Bladder microvascular endothelial cell (primary cell): Measurements from ENCODE around the gene NHLRC4. TPM values are rescaled to one million over a fixed set of nuclear protein-coding genes. Genes with fewer than 3 reads are reported as not detected.

ENCODE experiments used
- total RNA-seq: library from RNA; depleted of rRNA; stranded (reverse); fragments of >200 nt; gene quantifications from 2 replicates; pipeline ENCODE4 v1.2.3, GENCODE V29; 2014

The NHLRC4 gene, protein sequence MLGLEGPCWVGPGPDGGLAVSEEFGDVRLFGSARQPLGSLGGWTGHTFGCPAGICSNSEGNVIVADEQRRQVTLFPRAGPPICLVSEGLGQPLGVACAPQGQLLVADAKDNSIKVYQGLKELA
- 0.88 and 1.3 TPM in 2 replicates for total RNA-seq

GRCh38 chr16:566475-567372 is at the start of gene NHLRC4:
NHLRC4 (plus strand) TSS chr16:567005; CDS start chr16:568048, 1,043 bp downstream.

GRCh38 chr16:527015-527903 is 39.5 kb upstream of the NHLRC4 start, which contains the start of gene CAPN15:
CAPN15 (plus strand) TSS chr16:527712; CDS start chr16:546839, 19,127 bp downstream.

DNA sequence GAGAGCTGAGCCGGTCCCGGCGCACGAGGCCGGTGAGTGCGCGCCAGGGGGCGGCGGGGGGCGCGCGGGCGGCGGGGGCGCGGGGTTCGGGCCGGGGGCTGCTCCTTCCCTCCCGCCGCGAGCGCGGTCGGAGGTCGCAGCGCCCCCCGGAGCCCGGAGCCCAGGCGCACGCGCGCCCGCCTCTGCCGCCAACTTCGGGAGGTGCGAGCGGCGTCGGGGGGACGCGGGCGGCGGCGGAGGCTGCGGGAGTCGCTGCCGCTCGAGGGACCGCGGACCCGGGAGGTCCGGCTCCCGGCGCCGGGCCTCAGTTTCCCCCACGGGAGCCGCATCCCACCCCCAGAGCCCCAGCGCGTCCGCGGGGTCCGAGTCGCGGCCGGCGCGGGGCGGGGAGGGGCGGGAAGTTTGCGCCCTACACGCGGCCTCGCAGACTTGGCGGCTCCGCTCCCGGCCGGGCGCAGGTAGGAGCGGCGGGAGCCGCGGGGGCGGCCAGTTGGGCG is 6.6 kb upstream of the NHLRC4 start, which contains the start of gene PRR35:
Gene PRR35 (plus strand): TSS at position 191 of the 497 bp plus-strand sequence. CDS start 2,901 bp downstream, outside the sequence.

GRCh38 chr16:569445-570254 is 2.8 kb downstream of the NHLRC4 start, which contains the start of gene PIGQ:
PIGQ (plus strand) TSS chr16:569968; CDS start chr16:574075, 4,107 bp downstream.

GRCh38 chr16:589658-590187 is 22.9 kb downstream of the NHLRC4 start, which contains the start of gene RAB40C:
RAB40C (plus strand) TSS chr16:590066; CDS start chr16:590292, 226 bp downstream.

Other genes starting within 250 kb of the NHLRC4 start
- 16.4 and 27.1 TPM in 2 replicates for gene AXIN1, start 214.3 kb upstream of the NHLRC4 start, total RNA-seq
- 61.0 and 77.7 TPM in 2 replicates for gene MRPL28, start 196.5 kb upstream of the NHLRC4 start, total RNA-seq
- 82.7 and 108 TPM in 2 replicates for gene PGAP6, start 185.0 kb upstream of the NHLRC4 start, total RNA-seq
- gene NME4, start 169.8 kb upstream of the NHLRC4 start, total RNA-seq = 44.0 and 53.7 TPM in 2 replicates
- 14.2 and 19.1 TPM in 2 replicates for gene DECR2, start 165.1 kb upstream of the NHLRC4 start, total RNA-seq
- 17.5 and 41.9 TPM in 2 replicates for gene RAB11FIP3, start 141.4 kb upstream of the NHLRC4 start, total RNA-seq
- gene CAPN15, start 39.3 kb upstream of the NHLRC4 start, total RNA-seq = 20.6 and 36.8 TPM in 2 replicates
- not detected in 2 replicates for gene PRR35, start 6.6 kb upstream of the NHLRC4 start, total RNA-seq
- 20.7 and 26.4 TPM in 2 replicates for gene PIGQ, start 3.0 kb downstream of the NHLRC4 start, total RNA-seq
- 7.4 and 11.5 TPM in 2 replicates for gene RAB40C, start 23.1 kb downstream of the NHLRC4 start, total RNA-seq
- 0.19 TPM in 1 of 2 replicates, not detected in the other for gene WFIKKN1, start 64.0 kb downstream of the NHLRC4 start, total RNA-seq
- 43.6 and 69.1 TPM in 2 replicates for gene METTL26, start 69.3 kb downstream of the NHLRC4 start, total RNA-seq
- 12.1 and 12.6 TPM in 2 replicates for gene MCRIP2, start 74.8 kb downstream of the NHLRC4 start, total RNA-seq
- gene WDR90, start 82.4 kb downstream of the NHLRC4 start, total RNA-seq = 5.7 and 10.0 TPM in 2 replicates
- gene RHOT2, start 101.1 kb downstream of the NHLRC4 start, total RNA-seq = 23.2 and 38.9 TPM in 2 replicates
- gene RHBDL1, start 108.7 kb downstream of the NHLRC4 start, total RNA-seq = 0.16 and 0.50 TPM in 2 replicates
- 111 TPM in 2 replicates for gene STUB1, start 113.4 kb downstream of the NHLRC4 start, total RNA-seq
- 23.0 and 31.2 TPM in 2 replicates for gene JMJD8, start 117.3 kb downstream of the NHLRC4 start, total RNA-seq
- 2.6 and 5.0 TPM in 2 replicates for gene WDR24, start 123.4 kb downstream of the NHLRC4 start, total RNA-seq
- gene FBXL16, start 138.8 kb downstream of the NHLRC4 start, total RNA-seq = under 0.01 and 0.13 TPM in 2 replicates
- 25.3 and 31.1 TPM in 2 replicates for gene METRN, start 148.1 kb downstream of the NHLRC4 start, total RNA-seq
- gene ANTKMT, start 154.1 kb downstream of the NHLRC4 start, total RNA-seq = 19.1 and 21.4 TPM in 2 replicates
- 1.2 TPM in 1 of 2 replicates, not detected in the other for gene CCDC78, start 159.4 kb downstream of the NHLRC4 start, total RNA-seq
- 2.9 and 8.2 TPM in 2 replicates for gene HAGHL, start 160.1 kb downstream of the NHLRC4 start, total RNA-seq
- gene CIAO3, start 174.0 kb downstream of the NHLRC4 start, total RNA-seq = 30.4 and 38.2 TPM in 2 replicates
- gene MSLN, start 193.7 kb downstream of the NHLRC4 start, total RNA-seq = not detected in 2 replicates
- 20.8 and 22.0 TPM in 2 replicates for gene RPUSD1, start 221.4 kb downstream of the NHLRC4 start, total RNA-seq
- 13.6 and 13.8 TPM in 2 replicates for gene CHTF18, start 221.6 kb downstream of the NHLRC4 start, total RNA-seq
- gene GNG13, start 233.7 kb downstream of the NHLRC4 start, total RNA-seq = not detected in 2 replicates